K562 (cell line): ENCODE results near the gene SAMD8. TPM values are rescaled to one million over a fixed set of nuclear protein-coding genes. Genes with fewer than 3 reads are reported as not detected.

Experiments used
- ATAC-seq: fragments of 200-7000 bp; cut with Tn5 transposase; 3 replicates; pipeline ENCODE4 v1.9.1; 2020; ENCODE audit warnings: moderate library complexity
- BruUV-seq: library from RNA; stranded (reverse); fragments of 400-500 nt; replicated peaks from 2 replicates; lab custom pipeline; 2021; lab: Mats Ljungman, UMichigan
- CTCF ChIA-PET: fragments of 300-600 bp; formaldehyde crosslinking; extraction: SDS; loops from one replicate; lab custom pipeline; 2021; ENCODE audit warnings: low intra/inter-chr PET ratio; lab: Yijun Ruan, JAX
- POLR2A ChIA-PET: fragments of 300-600, 350-650 bp; sonication (Branson Sonifier 250); formaldehyde crosslinking; extraction: SDS; loops from one replicate; lab custom pipeline; 2021; ENCODE audit warnings: antibody characterized with exemption, inconsistent platforms; lab: Yijun Ruan, JAX
- DNase-seq, 4 experiments: peaks; one replicate each; pipeline versions ENCODE4 v3.0.0 to v3.0.0-alpha.2; 2011 to 2018; ENCODE audit warnings: low spot score in 3 of 4, mixed read lengths in 3 of 4; ENCODE audit errors: extremely low read depth in 1 of 4
- FAIRE-seq: peaks from 2 replicates; lab custom pipeline; 2011; peaks lifted over from hg19 to GRCh38; lab: Jason Lieb, UNC
- H2AFZ ChIP-seq: 2 replicates; pipeline ENCODE4 v1.6.0; 2011; ENCODE audit warnings: low read depth, low read length, control low read depth, inconsistent platforms
- H3K27ac ChIP-seq: fragments of 200-600 bp; 3 replicates; pipeline ENCODE4 v1.8.0; 2011; ENCODE audit warnings: low read depth, mild to moderate bottlenecking, control low read depth, inconsistent platforms, low read length, moderate library complexity, mixed read lengths; ENCODE audit errors: extremely low read depth
- H3K27me3 ChIP-seq, 2 experiments: fragments of 300-600 bp in 1 of 2; 2 replicates in 1 of 2; 3 replicates in 1 of 2; pipeline versions ENCODE4 v1.6.0 to v1.8.0; 2011; ENCODE audit warnings: inconsistent platforms in 2 of 2, low read length in 2 of 2, mild to moderate bottlenecking in 1 of 2, mixed read lengths in 1 of 2, moderate library complexity in 1 of 2; ENCODE audit not compliant: control insufficient read depth in 2 of 2, insufficient read depth in 2 of 2
- H3K36me3 ChIP-seq: fragments of 300-600 bp; 3 replicates; pipeline ENCODE4 v1.8.0; 2011; ENCODE audit warnings: mild to moderate bottlenecking, low read length, inconsistent platforms; ENCODE audit not compliant: control insufficient read depth, insufficient read depth
- H3K4me1 ChIP-seq, 2 experiments: fragments of 200-600 bp in 1 of 2; replicated peaks in 1 of 2; 2 replicates in 1 of 2; 3 replicates in 1 of 2; pipeline versions ENCODE4 v1.5.1 to v1.8.0; 2011; ENCODE audit warnings: inconsistent platforms in 2 of 2, low read length in 2 of 2, mild to moderate bottlenecking in 1 of 2, mixed read lengths in 1 of 2, moderate library complexity in 1 of 2; ENCODE audit not compliant: control insufficient read depth in 2 of 2, insufficient read depth in 2 of 2
- H3K4me2 ChIP-seq: 2 replicates; pipeline ENCODE4 v1.6.1; 2011; ENCODE audit warnings: low read length, control low read depth, inconsistent platforms, mixed read lengths; ENCODE audit not compliant: insufficient read depth
- H3K4me3 ChIP-seq: fragments of 200-600 bp; sonication (generic), shearing (Covaris generic); 2 replicates; pipeline ENCODE4 v1.5.1; 2016; ENCODE audit warnings: control low read depth, inconsistent platforms
- H3K79me2 ChIP-seq: fragments of 200-600 bp; 3 replicates; pipeline ENCODE4 v1.8.0; 2011; ENCODE audit warnings: low read length, inconsistent platforms; ENCODE audit not compliant: control insufficient read depth, insufficient read depth
- H3K9ac ChIP-seq, 2 experiments: 2 replicates each; pipeline versions ENCODE4 v1.6.0 to v1.6.1; 2011; ENCODE audit warnings: low read depth in 2 of 2, low read length in 2 of 2, control low read depth in 1 of 2, inconsistent platforms in 1 of 2, mild to moderate bottlenecking in 1 of 2, mixed read lengths in 1 of 2; ENCODE audit not compliant: insufficient read depth in 1 of 2
- H3K9me1 ChIP-seq: one replicate; pipeline ENCODE4 v1.6.0; 2011; ENCODE audit warnings: inconsistent platforms, mild to moderate bottlenecking, low read length, moderate library complexity; ENCODE audit not compliant: control insufficient read depth, insufficient read depth
- H3K9me3 ChIP-seq: replicated peaks from 2 replicates; pipeline ENCODE4 v1.5.1; 2011; ENCODE audit warnings: low read depth, low read length, inconsistent platforms; ENCODE audit not compliant: control insufficient read depth, insufficient read depth
- H4K20me1 ChIP-seq: replicated peaks from 2 replicates; pipeline ENCODE4 v1.6.1; 2011; ENCODE audit warnings: low read length, inconsistent platforms, mixed read lengths; ENCODE audit not compliant: control insufficient read depth, insufficient read depth
- GABPA ChIP-seq: fragments of 200-800 bp; sonication (Bioruptor generic); conservative IDR thresholded peaks from 2 replicates; pipeline ENCODE4 v1.6.1; 2016; ENCODE audit warnings: low read depth, missing genetic modification characterization, missing compliant biosample characterization
- WGBS: fragments of 100-300 bp; shearing (Covaris generic); methylation state at CpG from one replicate; pipeline ENCODE4 v1.1.6; 2016; ENCODE audit warnings: low coverage, mixed read lengths; ENCODE audit not compliant: insufficient coverage; ENCODE audit errors: missing lambda C conversion rate; 5-methylcytosine and 5-hydroxymethylcytosine counted together
- in situ Hi-C: fragments of 300-500 bp; cut with MboI; formaldehyde crosslinking; loops from 4 replicates; pipeline ENCODE4 v1.15.0; 2018; ENCODE audit warnings: inconsistent platforms, mixed read lengths
- intact Hi-C: fragments of 100-400 bp; cut with micrococcal nuclease; formaldehyde crosslinking; loops from 2 replicates; pipeline ENCODE4 v1.14.2; 2022
- polyA plus RNA-seq, 8 experiments: library from polyadenylated mRNA; depleted of rRNA in 4 of 8; stranded (reverse) in 5 of 8; unstranded in 3 of 8; fragments of >200 nt; fragmentation: Nextera tagmentation in 2 of 8; fragmentation: Illumina TruSeq in 1 of 8; extraction: Ambion mirVana in 2 of 8; extraction: Trizol in 1 of 8; gene quantifications; 2 replicates each; pipeline versions ENCODE4 v1.2.1 to v1.2.3, GENCODE V29; 2011 to 2014; ENCODE audit warnings: inconsistent platforms in 1 of 8, missing spikeins in 1 of 8
- total RNA-seq, 7 experiments: library from RNA; depleted of rRNA in 6 of 7; stranded (reverse); fragments of >200 nt in 6 of 7; fragmentation: Illumina TruSeq in 2 of 7; extraction: Trizol in 2 of 7; gene quantifications; 2 replicates each; pipeline versions ENCODE4 v1.2.1 to v1.2.3, GENCODE V29; 2011 to 2021; ENCODE audit warnings: low replicate concordance in 1 of 7
- TF ChIP-seq, protein P1 (sequence below): sonication (generic); formaldehyde crosslinking; IDR thresholded peaks from 2 replicates; pipeline ENCODE4 v1.8.0; 2022; ENCODE audit warnings: mild to moderate bottlenecking, missing genetic modification reagents, borderline replicate concordance

SAMD8 gene
- total and polyA plus RNA-seq, 9 of the 15 experiments (the other 6 are each of a cell fraction or from before 2014, with no cell fraction given): 2.7 to 16.1 (median 6.2) TPM

DNA sequence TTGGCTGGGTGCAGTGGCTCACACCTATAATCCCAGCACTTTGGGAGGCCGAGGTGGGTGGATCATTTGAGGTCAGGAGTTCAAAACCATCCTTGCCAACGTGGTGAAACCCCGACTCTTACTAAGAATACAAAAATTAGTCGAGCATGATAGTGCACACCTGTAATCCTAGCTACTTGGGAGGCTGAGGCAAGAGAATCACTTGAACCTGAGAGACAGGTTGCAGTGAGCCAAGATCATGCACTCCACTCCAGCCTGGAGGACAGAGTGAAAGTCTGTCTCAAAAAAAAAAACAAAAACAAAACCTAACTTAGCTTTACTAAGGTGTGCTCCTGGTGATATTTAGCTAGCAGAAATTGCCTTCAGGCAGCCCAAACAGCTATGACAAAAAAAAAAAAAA lies 74.9 kb downstream of the SAMD8 start:
- H3K4me2 ChIP-seq: no peak overlapping the region
- FAIRE-seq (no peak), DNase-seq (no peak), ATAC-seq (no peak)
- H3K9ac ChIP-seq: no peak overlapping the region
- CTCF ChIA-PET: interaction anchor here (4.5 to 4.9 kb wide), 2 partner anchors 45 to 49 kb away, joined by 38 to 45 read pairs; partner anchors contain the start of gene COMTD1
- H3K9me3 ChIP-seq: no peaks in the 10 kb centered on the region
- 28% methylated on average over 4 of the region's 4 CpGs for WGBS
- no TSS peak for BruUV-seq
- no peak overlapping the region for H3K27ac ChIP-seq
- POLR2A ChIA-PET: interaction anchor here (0.5 to 1.3 kb wide), 3 partner anchors 11 to 52 kb away, joined by 3 to 4 read pairs (median 3); no protein-coding TSS in a partner anchor
- TF ChIP-seq, protein P1, sequence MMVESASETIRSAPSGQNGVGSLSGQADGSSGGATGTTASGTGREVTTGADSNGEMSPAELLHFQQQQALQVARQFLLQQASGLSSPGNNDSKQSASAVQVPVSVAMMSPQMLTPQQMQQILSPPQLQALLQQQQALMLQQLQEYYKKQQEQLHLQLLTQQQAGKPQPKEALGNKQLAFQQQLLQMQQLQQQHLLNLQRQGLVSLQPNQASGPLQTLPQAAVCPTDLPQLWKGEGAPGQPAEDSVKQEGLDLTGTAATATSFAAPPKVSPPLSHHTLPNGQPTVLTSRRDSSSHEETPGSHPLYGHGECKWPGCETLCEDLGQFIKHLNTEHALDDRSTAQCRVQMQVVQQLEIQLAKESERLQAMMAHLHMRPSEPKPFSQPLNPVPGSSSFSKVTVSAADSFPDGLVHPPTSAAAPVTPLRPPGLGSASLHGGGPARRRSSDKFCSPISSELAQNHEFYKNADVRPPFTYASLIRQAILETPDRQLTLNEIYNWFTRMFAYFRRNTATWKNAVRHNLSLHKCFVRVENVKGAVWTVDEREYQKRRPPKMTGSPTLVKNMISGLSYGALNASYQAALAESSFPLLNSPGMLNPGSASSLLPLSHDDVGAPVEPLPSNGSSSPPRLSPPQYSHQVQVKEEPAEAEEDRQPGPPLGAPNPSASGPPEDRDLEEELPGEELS (CRISPR knock-in tag): 0 out of 2 replicates have a peak, but pooled peaks have one; percentile 54
- TF ChIP-seq GABPA (tag): no peak
- H2AFZ ChIP-seq: no peak overlapping the region
- in situ Hi-C loops (no loop called here), intact Hi-C loops (loop anchor here (5.0 kb wide), 1 partner anchor 74 kb away; the partner anchor contains the start of gene SAMD8)
- peaks cover 0 to 18% of the 10 kb centered on the region in 2 experiments; a peak in 3 of 5 replicates for H3K4me1 ChIP-seq
- no peaks in the 10 kb centered on the region for H3K36me3 ChIP-seq
- no peaks in the 10 kb centered on the region for H3K79me2 ChIP-seq
- no peak overlapping the region for H3K4me3 ChIP-seq
- H4K20me1 ChIP-seq: no peaks in the 10 kb centered on the region
- H3K27me3 ChIP-seq: no peaks in the 10 kb centered on the region
- peaks cover 3% of the 10 kb centered on the region for H3K9me1 ChIP-seq
